HG03521 (cell line): ENCODE results near the gene HDLBP.

Source experiments
- ATAC-seq: cut with Tn5 transposase; IDR thresholded peaks from one replicate; pipeline ENCODE4 v1.9.1; 2021; ENCODE audit warnings: mild to moderate bottlenecking, moderate library complexity; ENCODE audit not compliant: unreplicated experiment

The HDLBP gene

DNA sequence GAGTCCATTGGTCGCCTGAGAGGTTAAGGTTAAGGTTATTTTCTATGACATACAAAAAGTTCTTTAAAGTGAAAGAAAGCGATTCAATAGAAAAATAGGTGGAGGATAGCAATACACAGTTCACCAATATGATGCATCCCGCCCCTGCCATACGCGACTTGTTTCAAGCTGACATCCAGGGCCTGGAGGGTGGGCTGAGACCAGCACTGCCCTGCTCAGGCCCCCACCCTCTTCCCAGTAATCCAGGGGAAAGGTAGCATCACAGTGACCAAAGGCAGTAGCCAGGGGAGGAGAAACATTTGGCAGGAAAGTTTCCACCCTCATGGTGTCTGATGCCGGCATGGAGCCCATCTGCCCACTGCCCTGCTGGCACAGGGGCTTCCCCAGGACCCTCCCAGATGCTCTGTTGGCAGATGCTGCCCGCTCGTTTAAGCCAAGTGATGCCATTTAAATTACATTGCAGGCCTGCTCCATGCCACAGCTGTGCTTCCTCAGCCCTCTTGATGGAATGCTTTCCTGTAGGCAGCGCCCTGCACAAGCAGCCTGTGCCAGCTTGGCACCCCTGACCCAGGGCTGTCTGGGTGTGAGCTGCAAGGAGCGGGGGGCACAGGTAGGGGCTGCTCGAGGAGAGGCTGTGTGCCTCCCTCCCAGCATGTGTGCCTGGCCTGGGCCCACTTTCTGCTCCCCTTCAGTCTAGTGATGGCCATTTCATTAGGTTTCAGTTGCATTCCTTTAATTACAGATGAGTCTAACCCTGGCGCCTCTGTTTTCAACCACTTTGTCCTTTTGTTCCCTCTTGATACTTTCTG is 137.7 kb downstream of the HDLBP start:
- ATAC-seq, result no peak
